ENCODE results near the gene SEMA3C.

DNA sequence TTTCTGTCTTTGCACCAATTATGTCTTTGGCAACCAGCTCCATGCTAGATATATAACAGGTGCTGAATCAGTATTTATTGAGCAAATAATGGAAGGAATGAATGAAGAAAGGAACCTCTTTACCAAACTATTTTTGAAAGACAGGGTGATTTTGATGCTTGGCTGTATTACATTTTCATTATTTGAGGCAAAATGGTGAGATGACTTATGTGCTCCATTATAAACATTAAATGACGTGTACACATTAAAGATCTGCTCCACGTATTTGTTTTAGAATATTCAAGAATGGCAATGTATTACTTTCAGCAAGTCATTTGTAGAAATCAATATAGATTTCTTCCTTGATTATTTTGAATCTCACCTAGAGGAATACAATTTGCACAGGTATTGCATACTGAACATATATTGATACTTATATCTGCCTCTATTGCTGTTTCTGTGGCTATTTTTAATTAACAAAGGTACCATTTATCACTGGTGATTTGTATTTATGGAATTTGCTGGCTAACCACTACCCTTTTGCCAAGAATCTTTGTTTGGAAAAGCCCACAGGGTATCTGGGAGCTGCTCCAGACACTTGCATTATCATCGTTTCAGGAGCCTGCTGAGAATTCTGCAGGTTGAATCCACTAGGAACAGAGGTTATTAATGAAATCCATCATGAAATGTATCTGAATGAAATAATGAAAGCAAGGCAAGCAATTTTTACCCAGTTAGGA lies 92.2 kb downstream of the SEMA3C start:
- TF ChIP-seq, protein P1, sequence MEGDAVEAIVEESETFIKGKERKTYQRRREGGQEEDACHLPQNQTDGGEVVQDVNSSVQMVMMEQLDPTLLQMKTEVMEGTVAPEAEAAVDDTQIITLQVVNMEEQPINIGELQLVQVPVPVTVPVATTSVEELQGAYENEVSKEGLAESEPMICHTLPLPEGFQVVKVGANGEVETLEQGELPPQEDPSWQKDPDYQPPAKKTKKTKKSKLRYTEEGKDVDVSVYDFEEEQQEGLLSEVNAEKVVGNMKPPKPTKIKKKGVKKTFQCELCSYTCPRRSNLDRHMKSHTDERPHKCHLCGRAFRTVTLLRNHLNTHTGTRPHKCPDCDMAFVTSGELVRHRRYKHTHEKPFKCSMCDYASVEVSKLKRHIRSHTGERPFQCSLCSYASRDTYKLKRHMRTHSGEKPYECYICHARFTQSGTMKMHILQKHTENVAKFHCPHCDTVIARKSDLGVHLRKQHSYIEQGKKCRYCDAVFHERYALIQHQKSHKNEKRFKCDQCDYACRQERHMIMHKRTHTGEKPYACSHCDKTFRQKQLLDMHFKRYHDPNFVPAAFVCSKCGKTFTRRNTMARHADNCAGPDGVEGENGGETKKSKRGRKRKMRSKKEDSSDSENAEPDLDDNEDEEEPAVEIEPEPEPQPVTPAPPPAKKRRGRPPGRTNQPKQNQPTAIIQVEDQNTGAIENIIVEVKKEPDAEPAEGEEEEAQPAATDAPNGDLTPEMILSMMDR (IDR thresholded peaks at IDR 0.05; ENCODE audit: extremely low read depth in 1 of 2, insufficient read depth in 1 of 2, low read depth in 1 of 2, low read length in 2 of 2): no peak
- TF ChIP-seq POLR2A (IDR thresholded peaks at IDR 0.05; ENCODE audit: low read depth, low read length) (no peak), JUN (IDR thresholded peaks at IDR 0.05; ENCODE audit: borderline replicate concordance, insufficient read depth, insufficient read length, low read depth) (no peak), POLR2AphosphoS5 (IDR thresholded peaks at IDR 0.05; ENCODE audit: insufficient read depth, low read depth, low read length) (no peak), EZH2 (IDR thresholded peaks at IDR 0.05; ENCODE audit: borderline replicate concordance, low read depth, low read length, severe bottlenecking) (no peak)
- TF ChIP-seq, protein P2, sequence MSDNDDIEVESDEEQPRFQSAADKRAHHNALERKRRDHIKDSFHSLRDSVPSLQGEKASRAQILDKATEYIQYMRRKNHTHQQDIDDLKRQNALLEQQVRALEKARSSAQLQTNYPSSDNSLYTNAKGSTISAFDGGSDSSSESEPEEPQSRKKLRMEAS (IDR thresholded peaks at IDR 0.05; ENCODE audit: insufficient read depth, insufficient read length): no peak
